22Rv1 (cell line): ENCODE data around the gene PDGFA.

Experiments
- ZFX ChIP-seq: fragments of 450-650 bp; IDR thresholded peaks from 2 replicates; pipeline ENCODE4 v1.6.1; 2017; ENCODE audit warnings: antibody characterized with exemption, borderline replicate concordance
- TF ChIP-seq, protein P1 (sequence below): fragments of 450-650 bp; IDR thresholded peaks from 2 replicates; pipeline ENCODE4 v1.5.1; 2017; ENCODE audit warnings: mild to moderate bottlenecking

DNA sequence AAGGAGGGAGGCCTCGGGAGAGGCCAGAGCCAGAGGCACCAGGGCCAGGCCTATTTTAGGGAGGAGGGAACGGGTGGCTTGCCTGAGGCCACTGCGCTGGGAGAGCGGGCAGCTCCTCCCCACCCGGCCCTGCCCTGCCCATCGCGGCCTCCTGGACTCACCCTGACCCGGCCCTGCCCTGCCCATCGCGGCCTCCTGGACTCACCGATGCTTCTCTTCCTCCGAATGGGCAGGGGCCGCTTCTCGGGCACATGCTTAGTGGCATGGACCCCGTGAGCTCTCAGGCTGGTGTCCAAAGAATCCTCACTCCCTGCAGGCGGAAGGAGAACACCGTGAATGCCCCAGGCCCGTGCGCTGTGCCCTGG, 7.5 kb downstream of the PDGFA start:
- TF ChIP-seq, protein P1, sequence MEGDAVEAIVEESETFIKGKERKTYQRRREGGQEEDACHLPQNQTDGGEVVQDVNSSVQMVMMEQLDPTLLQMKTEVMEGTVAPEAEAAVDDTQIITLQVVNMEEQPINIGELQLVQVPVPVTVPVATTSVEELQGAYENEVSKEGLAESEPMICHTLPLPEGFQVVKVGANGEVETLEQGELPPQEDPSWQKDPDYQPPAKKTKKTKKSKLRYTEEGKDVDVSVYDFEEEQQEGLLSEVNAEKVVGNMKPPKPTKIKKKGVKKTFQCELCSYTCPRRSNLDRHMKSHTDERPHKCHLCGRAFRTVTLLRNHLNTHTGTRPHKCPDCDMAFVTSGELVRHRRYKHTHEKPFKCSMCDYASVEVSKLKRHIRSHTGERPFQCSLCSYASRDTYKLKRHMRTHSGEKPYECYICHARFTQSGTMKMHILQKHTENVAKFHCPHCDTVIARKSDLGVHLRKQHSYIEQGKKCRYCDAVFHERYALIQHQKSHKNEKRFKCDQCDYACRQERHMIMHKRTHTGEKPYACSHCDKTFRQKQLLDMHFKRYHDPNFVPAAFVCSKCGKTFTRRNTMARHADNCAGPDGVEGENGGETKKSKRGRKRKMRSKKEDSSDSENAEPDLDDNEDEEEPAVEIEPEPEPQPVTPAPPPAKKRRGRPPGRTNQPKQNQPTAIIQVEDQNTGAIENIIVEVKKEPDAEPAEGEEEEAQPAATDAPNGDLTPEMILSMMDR: no peak
- TF ChIP-seq ZFX: no peak
